NCI-H526 treated with DMSO at 0.1 percent for 48 hours (cell line): ENCODE results near the gene RING1.

Experiments
- DNase-seq: peaks from one replicate; lab custom pipeline; 2025; lab: John Stamatoyannopoulos, UW

Gene RING1

DNA sequence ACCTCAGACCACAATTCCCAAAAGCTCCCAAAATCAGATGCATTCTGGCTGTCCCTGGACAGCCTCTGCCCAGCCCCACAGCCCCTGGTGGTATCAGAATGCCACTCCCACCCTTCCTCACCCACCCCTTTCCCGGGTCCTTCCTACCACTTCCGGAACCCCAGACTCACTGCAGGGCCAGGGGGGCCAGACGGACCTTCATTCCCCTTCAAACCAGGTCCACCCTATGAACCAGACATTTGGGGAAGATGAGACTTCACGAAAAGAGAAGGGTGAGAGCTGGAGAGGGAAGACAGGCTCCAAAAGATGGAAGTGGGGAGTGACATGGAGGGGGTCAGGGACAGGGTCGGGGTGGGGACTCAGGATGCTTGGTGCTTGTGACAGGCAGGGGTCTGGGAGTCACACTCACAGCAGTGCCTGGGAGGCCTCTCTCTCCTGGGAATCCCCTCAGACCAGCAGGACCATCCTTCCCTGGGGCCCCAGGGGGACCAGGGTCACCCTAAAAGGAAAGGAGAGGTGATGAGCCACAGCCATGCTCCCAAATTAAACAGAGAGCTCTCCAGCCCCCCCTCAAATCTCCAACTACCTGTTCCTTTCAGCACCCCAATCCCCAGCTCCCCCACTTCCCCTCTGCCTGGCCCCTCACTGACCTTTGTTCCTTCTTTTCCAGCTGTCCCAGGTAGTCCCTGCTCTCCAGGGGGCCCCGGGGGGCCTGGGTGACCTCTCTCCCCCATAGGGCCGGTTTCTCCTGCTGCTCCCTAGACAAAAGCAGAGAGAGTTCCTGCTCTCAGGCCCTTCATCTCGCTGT is 36.2 kb upstream of the RING1 start:
- DNase-seq, result no peak

DNA sequence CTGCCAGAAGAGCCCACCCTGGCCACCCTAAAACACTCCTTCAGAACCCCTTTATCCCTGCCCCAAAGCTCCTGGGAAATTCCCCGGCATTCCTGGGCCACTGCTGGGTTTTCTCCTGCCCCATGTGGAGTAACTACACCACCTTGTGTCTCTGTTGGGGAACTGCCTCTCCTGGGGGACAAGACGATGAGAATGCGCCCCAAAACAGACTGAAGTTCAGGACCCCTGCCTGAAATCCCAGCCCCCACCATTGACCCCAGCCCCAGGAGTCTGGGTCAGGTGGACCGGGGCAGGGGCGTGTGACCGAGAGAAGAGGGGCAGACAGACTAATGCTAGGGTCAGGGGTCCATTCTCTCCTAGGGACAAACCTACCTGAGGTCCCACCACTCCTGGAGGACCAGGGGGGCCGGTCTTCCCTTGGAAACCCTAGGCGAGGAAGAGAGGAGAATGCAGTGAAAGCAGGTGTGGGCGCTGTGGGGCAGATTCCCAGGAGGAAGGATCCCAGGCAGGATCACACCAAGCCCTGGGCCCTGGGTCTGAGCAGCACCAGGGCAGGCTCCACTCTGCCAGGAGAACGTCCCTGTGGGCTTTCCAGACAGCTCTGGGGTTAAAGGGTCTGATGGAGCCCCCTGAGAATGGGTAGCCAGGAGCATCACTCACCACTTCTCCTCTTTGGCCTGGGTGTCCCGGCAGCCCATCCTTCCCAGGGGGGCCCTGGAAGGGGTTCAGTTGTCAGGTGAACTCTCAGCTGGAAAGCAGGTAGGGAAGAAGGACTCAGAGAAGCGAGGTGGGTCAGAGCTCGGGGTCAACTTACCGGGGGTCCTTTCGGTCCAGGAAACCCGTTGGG is 35.4 kb upstream of the RING1 start:
- no peak for DNase-seq

DNA sequence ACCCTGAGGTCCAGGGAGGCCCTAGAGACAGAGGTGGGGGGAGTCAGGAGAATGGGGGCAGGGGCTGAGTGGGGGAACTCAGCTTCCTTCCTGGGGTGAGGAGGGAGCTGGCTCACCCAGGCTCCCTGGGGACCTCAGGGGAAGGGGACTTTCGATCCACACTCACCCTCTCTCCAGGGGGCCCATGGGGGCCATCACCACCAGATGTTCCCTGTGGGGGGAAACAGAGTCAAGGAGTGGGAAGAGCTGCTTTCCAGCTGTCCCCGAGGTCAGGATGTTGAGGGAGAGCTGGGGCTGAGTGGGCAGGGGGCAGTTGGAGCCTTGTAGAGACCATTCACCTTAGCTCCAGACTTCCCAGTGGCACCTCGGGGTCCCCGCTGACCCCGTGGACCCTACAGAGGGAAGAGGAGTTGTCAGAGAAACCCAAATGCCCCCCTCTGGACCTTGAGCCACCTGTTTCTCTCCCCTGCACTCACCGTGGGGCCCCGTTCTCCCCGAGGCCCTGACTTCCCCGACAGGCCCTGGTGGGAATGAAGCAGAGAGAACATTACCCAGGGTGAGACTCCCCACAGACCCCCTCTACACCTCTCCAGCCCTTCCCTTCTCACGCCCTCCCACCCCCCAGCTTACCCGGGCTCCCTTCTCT is 34.6 kb upstream of the RING1 start:
- DNase-seq, result no peak

DNA sequence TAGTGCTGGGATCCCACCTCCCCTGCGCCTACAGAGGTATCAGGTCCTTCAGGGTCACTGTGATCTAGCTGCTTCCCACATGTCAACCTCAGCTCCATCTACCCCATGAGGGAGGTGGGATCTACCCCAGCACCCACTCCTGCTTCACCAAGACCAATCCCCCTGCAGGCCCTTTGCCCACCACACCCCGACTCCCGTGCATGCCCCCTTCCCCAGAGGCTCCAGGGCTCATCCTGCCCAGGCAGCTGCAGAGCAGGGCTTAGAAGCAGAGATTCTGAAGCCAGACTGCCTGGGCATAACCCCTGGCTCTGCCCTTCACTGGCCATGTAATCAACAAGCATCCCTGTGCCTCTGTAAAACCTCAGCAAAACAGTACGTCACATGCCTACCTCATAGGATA is 33.5 kb upstream of the RING1 start:
- DNase-seq, result no peak

- no peak for DNase-seq
These were observed 32.7 kb upstream of the RING1 start for GRCh38 chr6:33175436-33176069.

GRCh38 chr6:33176906-33177305 is 31.4 kb upstream of the RING1 start:
- DNase-seq, result no peak

- no peak for DNase-seq
These were observed 30.5 kb upstream of the RING1 start for GRCh38 chr6:33177552-33178446.

- no peak for DNase-seq
These were observed 29.4 kb upstream of the RING1 start for GRCh38 chr6:33178755-33179475.

- no peak for DNase-seq
These were observed 27.2 kb upstream of the RING1 start for GRCh38 chr6:33181141-33181540.

DNA sequence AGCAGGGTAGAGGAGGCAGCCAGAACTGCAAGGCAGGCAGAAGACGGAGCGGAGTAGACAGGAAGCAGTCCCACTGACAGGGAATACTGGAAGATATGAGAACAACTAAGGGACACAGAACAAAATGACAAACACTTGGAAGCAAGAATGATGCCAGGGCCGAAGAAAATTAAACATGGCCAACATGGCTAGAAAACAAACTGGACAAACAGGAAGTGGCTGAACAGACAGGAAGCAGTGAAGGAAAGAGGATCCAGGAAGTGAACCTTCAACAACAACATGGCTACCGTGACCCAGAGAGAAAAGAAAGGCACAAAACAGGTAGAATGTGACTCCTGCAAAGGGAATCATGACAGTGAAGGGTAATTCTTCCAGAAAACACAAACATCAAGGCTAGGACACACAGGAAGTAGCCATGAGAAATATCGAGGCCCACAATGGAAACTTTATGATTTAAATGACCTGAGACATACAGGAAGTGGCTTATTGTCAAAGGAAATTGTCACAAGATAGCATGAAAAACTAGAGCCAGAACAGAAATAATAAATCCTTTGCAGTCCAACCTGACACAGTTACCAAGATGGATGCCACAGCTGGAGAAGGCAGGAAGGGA is 25.1 kb upstream of the RING1 start:
- no peak for DNase-seq

- no peak for DNase-seq
These were observed 23.1 kb upstream of the RING1 start for GRCh38 chr6:33185190-33185589.

DNA sequence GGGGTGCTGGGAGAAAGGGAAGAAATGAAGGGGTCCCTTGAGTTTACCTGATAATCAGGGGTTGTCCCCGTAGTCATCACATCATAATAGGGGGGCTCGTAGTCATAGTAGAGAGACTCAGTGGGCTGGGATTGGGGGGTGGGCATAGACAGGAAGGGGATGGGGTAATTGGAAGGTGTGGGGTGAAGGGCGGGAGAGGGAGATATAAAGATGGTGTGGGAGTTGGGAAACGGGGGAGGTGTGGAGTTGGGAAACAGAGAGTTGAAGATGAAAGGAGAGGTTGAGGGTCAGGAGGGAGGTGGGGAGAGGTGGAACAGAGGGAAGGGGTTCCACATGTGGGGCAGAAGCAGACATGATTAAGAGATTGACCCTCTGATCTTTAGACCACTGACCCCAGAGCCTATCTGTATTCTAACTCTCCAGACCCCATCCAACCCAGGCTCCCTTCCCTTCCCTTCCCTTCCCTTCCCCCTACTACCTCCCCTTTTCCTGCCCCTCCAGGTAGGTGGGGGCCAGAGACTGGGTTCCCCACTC is 22.6 kb upstream of the RING1 start:
- DNase-seq, result no peak

DNA sequence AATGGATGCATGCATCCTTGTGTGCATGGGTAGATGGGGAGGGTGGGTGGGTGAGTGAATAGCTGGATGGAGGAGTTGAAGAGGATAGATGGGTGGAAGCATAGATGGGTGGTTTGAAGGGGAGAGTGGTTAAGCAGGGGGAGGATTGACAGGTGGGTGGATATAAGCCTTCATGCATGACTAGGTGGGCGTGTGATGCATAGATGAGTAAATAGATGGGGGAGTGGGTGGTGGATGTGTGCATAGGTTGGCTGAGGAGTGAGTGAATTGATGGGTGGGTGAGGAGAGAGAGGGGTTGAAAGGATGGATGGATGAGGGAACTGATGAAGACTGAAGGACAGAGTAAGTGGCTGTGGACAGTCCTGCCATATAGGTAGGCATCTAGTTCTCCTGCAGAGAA is 20.5 kb upstream of the RING1 start:
- DNase-seq, result no peak

- no peak for DNase-seq
These were observed 19.1 kb upstream of the RING1 start for GRCh38 chr6:33189164-33189563.

DNA sequence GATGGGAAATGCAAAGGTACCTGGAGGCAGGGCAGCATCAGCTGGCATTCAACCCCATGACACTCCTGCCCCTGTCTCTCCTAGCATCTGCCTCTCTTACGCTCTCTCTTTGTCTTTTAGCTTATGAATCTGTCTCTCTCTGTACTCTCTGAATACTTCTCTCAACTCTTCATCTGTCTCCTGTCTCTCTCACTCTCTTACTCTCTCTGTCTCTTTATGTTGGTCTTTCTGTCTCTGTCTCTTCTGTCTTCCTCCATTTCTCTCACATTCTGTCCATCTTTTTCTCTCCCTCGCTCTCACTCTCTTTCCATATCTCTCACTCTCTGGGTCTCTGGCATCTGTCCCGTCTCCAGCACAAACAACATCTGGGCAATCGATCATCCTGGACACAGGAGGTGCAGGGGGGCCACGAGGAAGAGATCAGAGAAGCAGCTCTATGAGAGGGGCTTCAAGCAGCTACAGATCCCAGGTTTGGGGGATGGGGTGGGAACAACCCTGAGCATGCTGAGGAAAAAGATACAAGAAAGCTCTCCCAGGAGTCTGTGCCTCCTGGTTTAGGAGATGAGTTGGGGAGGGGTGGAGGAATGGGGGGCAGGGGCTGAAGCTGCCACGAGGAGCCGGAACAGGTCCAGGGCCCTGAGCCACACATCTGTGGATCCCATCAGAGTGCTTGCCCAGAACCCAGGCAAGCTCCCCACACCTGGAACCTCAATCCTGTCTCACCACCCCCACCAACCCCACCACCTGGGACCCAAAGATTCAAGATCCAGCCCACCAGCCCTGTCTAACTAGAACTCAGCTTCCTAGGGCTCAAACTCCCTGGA is 18.5 kb upstream of the RING1 start:
- no peak for DNase-seq

DNA sequence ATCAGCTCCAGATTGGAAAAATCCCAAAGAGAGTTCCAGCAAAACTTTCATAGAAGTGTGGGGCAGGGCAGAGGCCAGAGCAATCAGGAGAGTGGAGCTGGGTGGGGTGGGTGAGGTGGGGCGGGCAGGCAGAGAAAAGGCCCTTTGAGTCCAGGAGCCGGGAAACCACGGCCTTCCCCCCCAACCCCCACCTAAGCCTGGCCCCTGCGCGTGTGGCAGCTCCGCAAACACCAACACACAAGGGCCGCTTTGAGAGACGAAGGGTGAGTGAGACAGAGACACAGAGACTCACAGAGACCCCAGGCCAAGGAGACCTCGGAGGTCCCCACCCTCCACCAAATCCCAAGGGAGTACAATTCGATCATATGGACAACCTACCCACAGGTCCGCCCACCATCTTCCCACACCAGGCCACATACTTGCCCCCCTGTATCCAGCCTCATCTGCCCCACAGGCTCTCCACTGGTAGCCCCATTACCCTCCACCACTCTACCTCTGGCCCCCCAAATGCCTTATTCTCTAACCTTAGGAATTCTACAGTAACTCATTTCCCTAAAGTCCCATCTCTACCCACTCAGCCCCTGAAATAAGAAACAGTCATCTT is 17.7 kb upstream of the RING1 start:
- DNase-seq, result no peak

GRCh38 chr6:33191383-33192104 is 16.8 kb upstream of the RING1 start:
- no peak for DNase-seq

DNA sequence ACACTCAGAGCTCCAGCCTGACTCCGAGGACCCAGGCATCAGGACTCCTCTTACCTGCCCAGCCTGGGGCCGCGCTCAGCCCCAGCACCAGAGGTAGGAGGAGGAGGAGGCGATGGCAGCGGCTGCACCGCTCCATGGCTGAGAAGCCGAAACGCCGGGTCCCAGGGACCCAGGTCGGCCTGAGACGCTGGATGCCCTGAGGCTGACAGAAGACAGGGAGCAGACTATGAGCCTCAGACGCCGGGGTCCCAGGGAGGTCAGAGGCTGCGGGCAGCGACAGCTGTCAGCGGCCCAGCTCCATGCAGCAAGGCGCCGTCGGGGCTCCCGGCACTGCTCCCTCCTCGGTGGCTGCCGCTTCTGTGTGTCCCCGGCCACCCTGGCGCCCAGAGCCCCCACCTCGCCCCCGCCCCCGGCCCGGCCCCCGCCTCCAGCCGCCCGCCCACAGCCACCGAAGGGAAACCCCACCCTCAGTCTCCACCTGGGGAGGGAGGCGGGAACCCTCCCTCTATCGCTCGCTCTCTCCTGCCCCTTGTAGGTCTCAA is 16.1 kb upstream of the RING1 start, which contains the start of gene COL11A2:
Gene COL11A2, minus strand, starts transcription at position 363 of the 542 bp plus-strand sequence. Its CDS starts 227 bp downstream, at position 136.
- no peak for DNase-seq
